SK-N-SH treated with all-trans-retinoic acid at 6 μM for 48 hours (cell line): Measurements from ENCODE around the gene TMEM184A.
A peak's percentile ranks its signal among the peaks of the same experiment; 100 is the strongest.

Experiments
- ATAC-seq: fragments of 200-7000 bp; cut with Tn5 transposase; 3 replicates; pipeline ENCODE4 v1.9.1; 2020; ENCODE audit warnings: mild to moderate bottlenecking, moderate library complexity
- ARNTL ChIP-seq: fragments of 450-650 bp; formaldehyde crosslinking; IDR thresholded peaks from 2 replicates; pipeline ENCODE4 v1.5.0; 2020; ENCODE audit warnings: low read depth, mild to moderate bottlenecking, moderate library complexity, borderline replicate concordance
- BACH2 ChIP-seq: fragments of 250-450 bp; sonication (Bioruptor Pico); IDR thresholded peaks from 2 replicates; pipeline ENCODE4 v1.9.0; 2021; ENCODE audit warnings: mild to moderate bottlenecking, borderline replicate concordance
- CREB5 ChIP-seq: fragments of 250-450 bp; sonication (Bioruptor Pico); IDR thresholded peaks from 2 replicates; pipeline ENCODE4 v1.5.1; 2020; ENCODE audit warnings: low read depth, mild to moderate bottlenecking, moderate library complexity
- CSDC2 ChIP-seq: fragments of 250-450 bp; sonication (Bioruptor Pico); IDR thresholded peaks from 2 replicates; pipeline ENCODE4 v1.5.0; 2020; ENCODE audit warnings: mild to moderate bottlenecking, moderate library complexity
- ESRRG ChIP-seq: fragments of 250-450 bp; sonication (Bioruptor Pico); IDR thresholded peaks from 2 replicates; pipeline ENCODE4 v1.6.1; 2021; ENCODE audit warnings: mild to moderate bottlenecking
- GLIS3 ChIP-seq: fragments of 250-450 bp; sonication (Bioruptor Pico); IDR thresholded peaks from 2 replicates; pipeline ENCODE4 v1.5.0; 2020; ENCODE audit warnings: mild to moderate bottlenecking, moderate library complexity
- ISL1 ChIP-seq: fragments of 250-450 bp; sonication (Bioruptor Pico); IDR thresholded peaks from 2 replicates; pipeline ENCODE4 v2.1.2; 2022; ENCODE audit warnings: mild to moderate bottlenecking, moderate library complexity
- OSR1 ChIP-seq: fragments of 250-450 bp; sonication (Bioruptor Pico); IDR thresholded peaks from 2 replicates; pipeline ENCODE4 v1.8.0; 2022; ENCODE audit warnings: moderate library complexity, mild to moderate bottlenecking, inconsistent platforms
- PATZ1 ChIP-seq: fragments of 250-450 bp; sonication (Bioruptor Pico); IDR thresholded peaks from 2 replicates; pipeline ENCODE4 v1.8.0; 2020; ENCODE audit warnings: mild to moderate bottlenecking, moderate library complexity, borderline replicate concordance
- POU6F1 ChIP-seq: fragments of 250-450 bp; sonication (Bioruptor Pico); IDR thresholded peaks from 2 replicates; pipeline ENCODE4 v1.8.0; 2021; ENCODE audit warnings: low read depth, mild to moderate bottlenecking, moderate library complexity, borderline replicate concordance
- RARB ChIP-seq: fragments of 250-450 bp; sonication (Bioruptor Pico); IDR thresholded peaks from 2 replicates; pipeline ENCODE4 v1.8.0; 2021; ENCODE audit warnings: mild to moderate bottlenecking, moderate library complexity
- SNAI2 ChIP-seq: fragments of 250-450 bp; sonication (Bioruptor Pico); IDR thresholded peaks from 2 replicates; pipeline ENCODE4 v1.5.0; 2020; ENCODE audit warnings: mild to moderate bottlenecking, moderate library complexity
- TCF4 ChIP-seq: fragments of 250-450 bp; sonication (Bioruptor Pico); IDR thresholded peaks from 2 replicates; pipeline ENCODE4 v1.8.0; 2021; ENCODE audit warnings: mild to moderate bottlenecking, moderate library complexity, borderline replicate concordance
- TOX ChIP-seq: fragments of 250-450 bp; sonication (Bioruptor Pico); IDR thresholded peaks from 2 replicates; pipeline ENCODE4 v1.8.0; 2021; ENCODE audit warnings: mild to moderate bottlenecking, moderate library complexity, borderline replicate concordance
- TSHZ2 ChIP-seq: fragments of 250-450 bp; sonication (Bioruptor Pico); IDR thresholded peaks from 2 replicates; pipeline ENCODE4 v1.5.0; 2020; ENCODE audit warnings: mild to moderate bottlenecking, moderate library complexity
- ZC3H10 ChIP-seq: fragments of 250-450 bp; sonication (Bioruptor Pico); IDR thresholded peaks from 2 replicates; pipeline ENCODE4 v1.5.1; 2021; ENCODE audit warnings: mild to moderate bottlenecking, moderate library complexity
- ZFP3 ChIP-seq: fragments of 250-450 bp; sonication (Bioruptor Pico); IDR thresholded peaks from 2 replicates; pipeline ENCODE4 v1.5.0; 2020; ENCODE audit warnings: mild to moderate bottlenecking, moderate library complexity
- ZFP30 ChIP-seq: fragments of 450-650 bp; formaldehyde crosslinking; IDR thresholded peaks from 2 replicates; pipeline ENCODE4 v1.5.0; 2022; ENCODE audit warnings: mild to moderate bottlenecking, moderate library complexity
- ZNF565 ChIP-seq: fragments of 450-650 bp; formaldehyde crosslinking; conservative IDR thresholded peaks from 2 replicates; pipeline ENCODE4 v1.5.0; 2020; ENCODE audit warnings: low read depth, mild to moderate bottlenecking, moderate library complexity
- ZNF70 ChIP-seq: fragments of 450-650 bp; formaldehyde crosslinking; IDR thresholded peaks from 2 replicates; pipeline ENCODE4 v1.5.0; 2020; ENCODE audit warnings: mild to moderate bottlenecking, moderate library complexity
- ZNF8 ChIP-seq: fragments of 450-650 bp; formaldehyde crosslinking; IDR thresholded peaks from 2 replicates; pipeline ENCODE4 v1.5.0; 2020; ENCODE audit warnings: mild to moderate bottlenecking, moderate library complexity

TMEM184A gene

GRCh38 chr7:1539181-1539881 is 16.7 kb downstream of the TMEM184A start:
- no peak for ATAC-seq
- no peak for TF ChIP-seq SNAI2 (CRISPR knock-in tag)
- no peak for TF ChIP-seq RARB (CRISPR knock-in tag)
- TF ChIP-seq ZNF8 (CRISPR knock-in tag), result no peak
- TF ChIP-seq BACH2 (CRISPR knock-in tag), result no peak
- TF ChIP-seq ZFP30 (CRISPR knock-in tag), result no peak
- no peak for TF ChIP-seq ARNTL (CRISPR knock-in tag)
- no peak for TF ChIP-seq ZFP3 (CRISPR knock-in tag)
- no peak for TF ChIP-seq OSR1 (CRISPR knock-in tag)

GRCh38 chr7:1538544-1539180 is 17.3 kb downstream of the TMEM184A start:
- no peak for ATAC-seq
- TF ChIP-seq TOX (CRISPR knock-in tag) (no peak), CSDC2 (0 out of 2 replicates have a peak, but pooled peaks have one; percentile 12), SNAI2 (CRISPR knock-in tag) (no peak), ZNF565 (no peak), PATZ1 (CRISPR knock-in tag) (no peak)

- TF ChIP-seq ESRRG (CRISPR knock-in tag) (peak; percentile 83), TCF4 (CRISPR knock-in tag) (peak; percentile 59; the same call in 1 of the 2 replicates), ZNF565 (no peak), ISL1 (CRISPR knock-in tag) (peak; percentile 17; the same call in 1 of the 2 replicates), RARB (CRISPR knock-in tag) (no peak), PATZ1 (CRISPR knock-in tag) (peak; percentile 84), GLIS3 (CRISPR knock-in tag) (0 out of 2 replicates have a peak, but pooled peaks have one; percentile 28), BACH2 (CRISPR knock-in tag) (no peak), ZC3H10 (peak; percentile 50; the same call in 1 of the 2 replicates), POU6F1 (0 out of 2 replicates have a peak, but pooled peaks have one; percentile 7), CSDC2 (peak; percentile 85; the same call in 1 of the 2 replicates)
- TF ChIP-seq, all 23 proteins: peak for 8
- ATAC-seq, result peak; percentile 47
Observed at GRCh38 chr7:1537535-1538412, 18.2 kb downstream of the TMEM184A start.

GRCh38 chr7:1536743-1537534 is 19.1 kb downstream of the TMEM184A start:
- peak; percentile 79 for ATAC-seq
- no peak for TF ChIP-seq ZNF565
- TF ChIP-seq ARNTL (CRISPR knock-in tag), result no peak
- TF ChIP-seq ZNF8 (CRISPR knock-in tag), result no peak
- TF ChIP-seq GLIS3 (CRISPR knock-in tag), result no peak
- TF ChIP-seq BACH2 (CRISPR knock-in tag), result no peak
- peak; percentile 9; the same call in 1 of the 2 replicates for TF ChIP-seq TSHZ2 (CRISPR knock-in tag)
- TF ChIP-seq ZC3H10, result peak; percentile 87
- peak; percentile 85 for TF ChIP-seq CREB5 (CRISPR knock-in tag)
- TF ChIP-seq OSR1 (CRISPR knock-in tag), result no peak
- no peak for TF ChIP-seq ZNF70 (CRISPR knock-in tag)
- TF ChIP-seq SNAI2 (CRISPR knock-in tag), result no peak
- peak; percentile 33; the same call in 1 of the 2 replicates for TF ChIP-seq ISL1 (CRISPR knock-in tag)
- no peak; the same call in 1 of the 2 replicates for TF ChIP-seq TCF4 (CRISPR knock-in tag)
- peak; percentile 96 for TF ChIP-seq CSDC2
- TF ChIP-seq ZFP3 (CRISPR knock-in tag), result peak; percentile 82
